GM21381 (cell line): ENCODE data around the gene SCYGR2.
"Not testable (repeated sequence)": the region's sequence is repeated elsewhere in the genome, so short reads cannot be mapped to it uniquely, and the experiment has no call there.

Experiments
- ATAC-seq: cut with Tn5 transposase; IDR thresholded peaks from one replicate; pipeline ENCODE4 v1.9.1; 2021; ENCODE audit warnings: mild to moderate bottlenecking, moderate library complexity; ENCODE audit not compliant: unreplicated experiment

SCYGR2 gene, protein sequence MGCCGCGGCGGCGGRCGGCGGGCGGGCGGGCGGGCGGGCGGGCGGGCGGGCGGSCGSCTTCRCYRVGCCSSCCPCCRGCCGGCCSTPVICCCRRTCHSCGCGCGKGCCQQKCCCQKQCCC

DNA sequence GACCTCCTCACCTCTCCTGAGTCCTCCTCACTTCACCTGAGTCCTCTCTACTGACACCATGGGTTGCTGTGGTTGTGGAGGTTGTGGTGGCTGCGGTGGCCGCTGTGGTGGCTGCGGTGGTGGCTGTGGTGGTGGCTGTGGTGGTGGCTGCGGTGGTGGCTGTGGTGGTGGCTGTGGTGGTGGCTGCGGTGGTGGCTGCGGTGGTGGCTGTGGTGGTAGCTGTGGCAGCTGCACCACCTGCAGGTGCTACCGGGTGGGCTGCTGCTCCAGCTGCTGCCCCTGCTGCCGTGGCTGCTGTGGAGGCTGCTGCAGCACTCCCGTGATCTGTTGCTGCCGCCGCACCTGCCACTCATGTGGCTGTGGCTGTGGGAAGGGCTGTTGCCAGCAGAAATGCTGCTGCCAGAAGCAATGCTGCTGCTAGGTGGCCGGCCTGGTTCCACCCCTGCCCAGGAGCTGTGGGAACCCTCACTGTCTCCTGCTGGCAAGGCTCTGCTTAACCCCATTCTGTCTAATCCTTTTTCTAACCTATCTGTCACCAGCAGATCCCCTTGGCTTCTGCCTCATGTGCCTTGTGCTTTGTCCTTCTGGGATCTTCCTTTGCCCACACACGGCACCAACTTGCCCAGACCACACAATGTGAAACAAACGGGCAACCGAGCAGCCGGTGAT, at the start of gene SCYGR2:
Gene SCYGR2 (plus strand): TSS at position 59 of the 669 bp plus-strand sequence. CDS start 0 bp downstream, at position 59.
- not testable (repeated sequence) for ATAC-seq

DNA sequence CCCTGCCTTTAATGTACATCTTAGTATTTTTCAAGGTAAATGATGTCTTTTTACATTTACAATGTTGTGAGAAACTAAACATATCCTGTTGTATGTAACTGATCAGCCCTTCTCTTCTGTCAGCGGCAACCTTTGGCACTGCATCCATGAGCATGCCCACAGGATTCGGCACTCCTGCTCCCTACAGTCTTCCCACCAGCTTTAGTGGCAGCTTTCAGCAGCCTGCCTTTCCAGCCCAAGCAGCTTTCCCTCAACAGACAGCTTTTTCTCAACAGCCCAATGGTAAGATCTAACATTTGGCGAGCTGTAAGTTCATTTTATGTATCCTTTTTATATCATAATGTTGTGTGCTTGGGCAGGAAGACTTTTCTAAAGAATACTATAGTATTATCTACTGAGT, 46.9 kb upstream of the SCYGR2 start:
- ATAC-seq = no peak

DNA sequence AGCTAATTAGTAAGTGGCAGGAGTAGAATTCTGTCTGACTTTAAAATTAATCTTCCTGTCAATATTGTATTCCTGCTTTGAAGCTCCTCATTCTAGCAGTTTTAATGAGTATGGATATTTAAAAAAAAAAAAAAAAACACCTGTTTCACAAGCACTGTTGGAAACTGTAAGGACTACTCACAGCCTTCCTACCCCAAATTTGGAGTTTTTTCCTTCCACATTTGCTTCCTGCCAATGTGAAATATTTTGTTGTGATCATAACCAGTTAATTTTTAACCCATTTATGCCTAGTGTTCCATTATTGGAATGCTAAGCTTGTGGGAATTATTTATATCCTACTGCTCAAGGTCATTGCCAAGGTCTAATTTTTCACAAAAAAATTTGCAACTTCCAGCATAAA, 36.1 kb upstream of the SCYGR2 start:
- ATAC-seq = no peak

DNA sequence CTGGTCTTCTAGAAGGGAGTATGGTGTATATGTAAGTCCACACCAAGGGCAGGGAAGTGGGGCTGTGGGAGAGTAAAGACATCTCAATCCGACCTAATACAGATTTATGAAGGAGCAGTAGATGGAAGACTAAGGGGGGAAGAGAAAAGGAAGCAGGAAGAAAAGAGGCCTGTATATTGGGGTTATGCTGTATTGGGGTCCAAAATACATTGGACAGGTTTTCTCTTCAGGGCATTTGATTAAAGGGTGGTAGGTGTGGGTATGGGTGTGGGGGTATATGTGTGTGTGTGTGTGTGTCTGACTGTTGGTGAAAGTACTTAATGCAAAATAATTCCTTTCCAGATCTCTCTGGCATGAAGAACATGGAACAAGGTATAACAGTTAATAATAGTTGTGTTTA, 33.6 kb upstream of the SCYGR2 start:
- ATAC-seq = no peak

DNA sequence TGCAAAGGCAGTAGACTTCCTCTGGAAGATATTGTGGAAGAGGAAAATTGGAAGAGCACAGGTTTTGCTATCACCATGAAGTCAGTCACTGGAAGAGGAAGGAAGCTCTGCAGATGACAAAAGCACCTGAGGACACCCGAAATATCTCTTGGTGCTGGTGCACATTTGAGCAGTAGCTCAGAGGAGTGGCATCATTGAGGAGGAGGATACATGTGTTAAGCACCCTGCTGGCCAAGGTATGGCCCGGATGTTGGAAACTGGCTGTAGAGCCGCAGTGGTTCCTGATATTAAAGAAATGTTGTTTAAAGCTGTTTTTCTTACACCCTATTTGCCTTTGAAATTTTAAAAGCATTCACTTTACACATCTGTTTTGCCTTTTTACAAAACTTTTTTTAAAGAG, 32.7 kb upstream of the SCYGR2 start:
- ATAC-seq = no peak

DNA sequence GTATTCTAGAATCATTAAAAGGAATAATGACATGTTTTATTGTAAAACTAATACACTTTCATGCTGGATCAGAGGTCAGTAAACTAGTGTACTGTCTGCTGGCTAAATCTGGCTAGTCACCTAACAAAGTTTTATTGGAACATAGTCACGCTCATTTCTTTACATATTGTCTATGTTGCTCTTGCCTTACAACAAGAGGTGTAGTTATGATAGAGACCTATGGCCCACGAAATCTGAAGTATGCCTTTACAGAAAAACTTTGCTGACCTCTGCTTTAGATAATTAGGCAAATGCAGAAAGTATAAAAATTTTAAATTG, 29.9 kb upstream of the SCYGR2 start:
- ATAC-seq = no peak

DNA sequence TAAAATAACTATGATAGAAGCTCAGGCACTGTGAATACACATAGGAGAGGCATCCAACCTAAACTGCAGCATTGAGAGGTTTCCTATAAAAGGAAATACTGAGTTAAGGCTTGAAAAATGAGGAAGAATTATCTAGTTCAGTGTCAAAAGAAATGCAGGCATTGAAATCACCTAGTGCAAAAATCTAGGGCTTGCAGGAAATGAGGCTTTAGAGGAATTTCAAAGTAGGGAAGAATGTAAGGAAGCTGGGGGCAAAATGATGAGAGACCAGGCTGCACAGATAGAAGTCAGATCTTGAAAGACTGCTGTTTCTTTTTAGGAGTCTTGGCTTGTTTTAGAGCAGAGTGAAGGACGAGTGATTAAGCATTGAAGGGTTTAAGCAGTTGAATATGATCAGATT, 28.1 kb upstream of the SCYGR2 start:
- no peak for ATAC-seq

DNA sequence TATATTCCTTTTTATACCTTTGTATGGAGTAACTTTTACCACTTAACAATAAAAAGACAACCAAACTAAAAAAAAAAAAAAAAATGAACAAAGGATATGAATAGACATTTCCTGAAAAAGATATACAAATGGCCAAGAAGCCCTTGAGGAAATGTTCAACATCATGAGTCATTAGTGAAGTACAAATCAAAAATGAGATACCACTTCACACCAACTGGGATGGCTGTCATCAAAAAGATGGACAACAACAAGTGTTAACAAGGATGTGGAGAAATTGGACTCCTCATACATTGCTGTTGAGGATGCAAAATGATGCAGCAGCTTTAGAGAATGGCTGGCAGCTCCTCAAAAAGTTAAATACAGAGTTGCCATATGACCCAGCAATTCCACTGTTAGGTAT, 22.6 kb upstream of the SCYGR2 start:
- ATAC-seq = no peak

DNA sequence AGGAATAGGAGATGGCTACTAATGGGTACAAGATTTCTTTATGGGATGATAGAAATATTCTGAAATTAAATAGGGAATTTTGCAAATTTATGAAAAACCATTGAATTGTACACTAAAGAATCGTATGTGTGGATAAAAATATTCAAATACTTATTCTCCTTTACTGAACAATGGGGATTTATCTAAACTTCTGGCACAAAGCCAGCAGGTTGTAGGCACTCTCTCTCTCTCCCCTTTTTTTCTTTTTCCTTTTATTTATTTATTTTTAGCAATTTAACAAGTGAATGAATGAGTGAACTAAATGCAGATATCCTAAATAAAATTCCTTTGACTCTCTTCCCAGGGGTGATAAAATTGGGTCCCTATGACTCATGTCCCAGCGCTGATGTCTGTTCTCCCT, 21.9 kb upstream of the SCYGR2 start:
- no peak for ATAC-seq

DNA sequence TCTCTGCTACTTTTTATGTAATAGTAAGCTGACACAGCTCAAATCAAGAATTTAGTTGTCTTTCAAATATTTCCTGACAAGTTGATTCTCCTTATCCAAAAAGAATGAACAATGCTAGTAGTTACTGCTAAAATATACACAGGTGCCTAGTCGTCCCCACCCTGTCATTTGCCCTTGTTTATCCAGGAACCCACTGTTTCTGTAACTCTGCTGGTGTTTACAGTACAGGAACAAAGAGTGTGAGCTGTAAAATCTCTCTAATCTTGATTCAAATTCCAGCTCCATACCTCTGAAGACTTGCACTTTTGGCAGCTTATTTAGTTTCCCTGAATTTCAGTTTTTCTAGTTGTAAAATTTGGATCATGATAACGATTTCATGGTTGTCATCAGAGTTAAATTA, 21.1 kb upstream of the SCYGR2 start:
- ATAC-seq = no peak

DNA sequence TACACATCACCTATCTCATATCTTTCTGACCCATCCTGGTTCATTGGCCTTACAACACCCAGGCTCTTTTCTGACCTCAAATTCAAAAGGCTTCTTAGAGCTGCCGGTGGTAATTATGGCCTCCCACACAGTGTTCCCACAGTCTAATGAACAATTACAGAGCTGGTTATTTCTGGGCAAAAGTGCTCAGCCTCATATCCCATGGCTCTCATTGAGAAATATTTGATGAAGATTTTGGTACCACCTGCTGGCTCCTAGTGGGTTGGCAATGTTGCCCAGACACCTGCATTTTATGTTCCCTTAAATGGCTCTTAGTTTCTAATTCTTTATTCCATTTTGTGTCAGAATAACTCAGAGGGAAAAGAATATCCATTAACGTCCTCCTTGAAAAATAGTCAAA, 20.1 kb upstream of the SCYGR2 start:
- no peak for ATAC-seq

DNA sequence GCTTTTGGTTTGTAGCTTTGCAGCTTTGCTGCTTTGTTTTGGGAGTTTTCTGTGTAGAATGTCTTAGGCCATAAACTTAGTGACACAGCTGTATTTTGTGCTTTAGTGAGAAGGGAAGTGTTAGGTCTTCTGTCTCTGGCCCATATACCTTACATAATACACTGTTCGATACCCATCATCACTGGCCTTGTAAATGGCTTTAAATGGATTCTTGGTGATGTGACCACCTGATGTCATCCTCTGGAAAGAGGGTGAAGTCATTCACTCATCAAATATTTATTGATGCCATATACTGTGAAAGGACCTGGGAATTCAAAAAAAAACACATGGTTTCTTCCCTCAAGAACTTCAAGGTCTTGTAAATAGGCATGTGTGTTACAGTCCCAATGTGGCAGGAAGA, 18.9 kb upstream of the SCYGR2 start:
- no peak for ATAC-seq

DNA sequence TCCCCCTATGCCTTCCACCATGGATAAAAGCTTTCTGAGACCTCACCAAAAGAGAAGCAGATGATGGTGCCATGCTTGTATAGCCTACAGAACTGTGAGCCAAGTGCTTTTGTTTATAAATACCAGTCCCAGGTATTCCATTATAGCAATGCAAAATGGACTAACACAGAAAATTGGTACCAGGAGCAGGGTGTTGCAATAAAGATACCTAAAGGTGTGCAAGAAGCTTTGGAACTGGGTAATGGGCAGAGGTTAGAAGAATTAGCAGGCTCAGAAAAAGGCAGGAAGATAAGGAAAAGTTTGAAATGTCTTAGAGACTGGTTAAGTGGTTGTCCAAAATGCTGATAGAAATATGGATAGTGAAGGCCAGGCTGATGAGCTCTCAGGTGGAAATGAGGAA, 16.3 kb upstream of the SCYGR2 start:
- no peak for ATAC-seq

DNA sequence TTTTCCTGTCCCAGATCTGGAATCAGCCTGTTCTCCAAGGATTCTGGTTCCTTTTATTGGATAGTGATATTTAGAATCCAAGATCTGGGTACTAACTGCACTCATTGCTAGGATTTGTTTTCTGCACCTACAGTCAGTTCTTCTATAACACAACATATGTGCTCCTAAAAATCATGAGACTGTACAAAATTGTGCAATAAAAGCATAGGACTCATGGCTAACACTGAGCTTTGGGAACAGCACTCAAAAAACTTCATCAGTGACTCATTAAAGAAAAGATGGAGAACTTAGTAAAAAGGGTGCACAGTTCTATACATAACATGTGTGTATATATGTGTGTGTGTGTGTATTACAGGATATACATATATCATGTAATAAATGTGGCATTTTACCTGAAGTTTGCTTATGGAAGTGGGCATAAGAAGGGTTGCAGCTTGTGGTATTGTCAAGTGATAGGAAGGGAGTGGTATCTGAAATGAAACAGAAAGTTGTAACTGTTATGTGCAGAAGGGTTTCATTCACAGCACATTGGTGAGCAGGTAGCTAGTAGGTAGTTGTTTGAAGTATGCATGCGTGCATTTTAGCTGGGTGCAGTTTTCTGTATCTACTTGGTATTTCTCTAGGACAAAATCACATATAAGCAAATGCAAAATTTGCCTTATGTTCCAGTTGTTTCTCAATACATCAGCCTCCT, 5.9 kb upstream of the SCYGR2 start:
- ATAC-seq = peak; percentile 88

DNA sequence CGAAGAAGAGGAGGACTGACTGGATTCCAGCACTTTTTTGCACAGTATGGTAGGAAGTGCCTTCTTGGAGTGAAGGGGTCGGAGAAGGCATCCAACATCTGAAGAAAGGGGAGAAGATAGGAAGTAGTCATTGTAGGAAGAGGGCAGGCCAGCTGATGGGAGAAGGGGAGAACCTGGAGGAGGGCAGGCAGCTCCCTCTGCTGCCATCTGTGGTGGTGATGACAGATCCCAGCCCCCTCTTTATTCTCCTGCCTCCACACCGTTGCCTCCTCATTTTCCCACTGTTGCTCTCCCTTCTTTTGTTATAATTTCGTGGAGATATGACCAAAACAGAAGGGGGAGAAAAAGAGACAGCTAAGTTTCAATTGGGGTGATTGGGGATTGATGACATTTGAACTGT, 2.9 kb upstream of the SCYGR2 start:
- no peak for ATAC-seq

DNA sequence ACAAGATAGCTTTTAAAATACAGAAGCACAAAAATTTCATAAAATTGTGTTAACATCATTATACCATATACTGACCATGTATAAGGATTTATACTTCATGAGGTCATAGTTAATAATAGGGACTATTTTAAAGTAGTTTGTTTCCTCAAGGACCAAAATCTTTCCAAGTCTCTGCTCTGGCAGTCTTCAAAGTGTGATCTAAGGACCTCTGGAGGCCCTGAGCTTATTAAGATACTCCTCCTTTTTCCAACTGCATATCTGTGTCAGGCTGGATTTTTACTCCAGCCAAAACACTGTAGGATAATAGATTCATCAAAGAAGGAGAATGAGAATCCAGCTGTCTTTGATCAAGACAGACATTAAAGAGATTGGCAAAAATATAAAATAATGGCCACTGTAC, 1.7 kb upstream of the SCYGR2 start:
- ATAC-seq = no peak

DNA sequence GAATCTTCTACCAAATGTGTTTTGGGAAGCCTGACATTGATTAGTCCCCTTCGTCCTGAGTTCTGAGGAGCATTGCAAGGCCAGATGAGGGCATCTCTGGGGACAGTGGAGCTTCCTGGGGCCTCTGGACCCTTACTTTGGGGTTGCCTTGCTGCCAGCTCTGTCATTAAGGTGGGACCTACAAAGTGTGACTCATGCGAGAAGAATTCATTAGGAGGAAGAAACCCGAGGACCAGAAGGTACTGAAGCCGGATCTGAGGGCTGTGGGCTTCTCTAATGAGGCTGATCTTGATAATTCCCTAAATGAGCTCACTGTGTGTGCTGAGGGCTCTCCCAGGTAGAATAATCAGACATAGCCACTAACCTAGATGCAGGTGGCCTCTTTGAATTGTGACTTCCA, 695 bp upstream of the SCYGR2 start:
- ATAC-seq = no peak

DNA sequence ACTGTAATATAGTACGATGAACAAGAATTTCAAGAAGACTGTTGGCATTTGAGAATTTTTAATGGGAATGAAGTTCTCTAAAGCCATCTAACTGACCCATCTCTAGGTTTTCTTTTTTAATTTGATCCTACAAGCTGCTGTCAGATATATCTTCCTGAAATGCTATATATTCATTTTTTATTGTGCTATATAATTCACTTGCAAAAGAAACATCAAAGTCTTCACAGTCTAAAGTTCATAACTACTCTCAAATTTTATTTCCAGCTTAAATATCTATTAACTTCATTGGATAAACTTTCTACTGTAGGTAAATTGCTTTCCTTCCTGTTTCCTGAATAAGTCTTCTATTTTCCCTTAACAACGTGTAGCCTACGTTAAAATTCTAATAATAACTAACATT, 3.7 kb downstream of the SCYGR2 start:
- no peak for ATAC-seq

DNA sequence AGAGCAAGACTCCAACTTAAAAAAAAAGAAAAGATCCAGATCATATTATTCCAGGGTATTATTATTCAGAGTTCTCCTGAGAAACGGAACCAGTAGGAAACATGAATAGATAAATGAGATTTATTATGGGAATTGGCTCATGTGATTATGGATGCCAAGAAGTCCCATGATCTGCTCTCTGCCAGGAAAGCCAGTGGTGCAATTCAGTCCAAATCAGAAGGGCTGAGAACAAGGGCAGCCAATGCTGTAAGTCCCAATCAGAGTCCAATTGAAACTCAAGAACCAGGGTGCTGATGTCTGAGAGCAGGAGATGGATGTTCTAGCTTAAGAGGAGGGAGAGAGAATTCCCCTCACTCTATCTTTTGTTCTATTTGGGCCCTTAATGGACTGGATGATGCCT, 7.8 kb downstream of the SCYGR2 start:
- ATAC-seq = no peak

DNA sequence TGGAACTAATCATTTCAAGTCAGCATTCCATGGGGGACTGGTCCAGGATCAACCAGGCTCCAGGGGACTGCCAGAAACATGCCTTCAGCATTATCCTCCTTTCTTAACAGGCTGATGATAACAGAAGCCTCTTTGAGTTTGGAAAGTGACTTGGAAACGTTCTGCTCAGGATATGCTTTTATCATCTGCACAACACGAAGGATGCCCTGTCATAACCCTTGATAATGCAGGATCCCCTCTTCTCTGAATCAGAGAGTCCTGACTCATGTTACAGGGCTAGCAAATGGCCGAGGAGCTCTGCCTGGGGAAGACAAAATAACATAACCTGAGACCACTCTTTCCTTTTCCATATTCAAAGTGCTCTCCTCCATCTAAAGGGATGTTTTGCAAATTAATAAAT, 9.2 kb downstream of the SCYGR2 start:
- no peak for ATAC-seq

DNA sequence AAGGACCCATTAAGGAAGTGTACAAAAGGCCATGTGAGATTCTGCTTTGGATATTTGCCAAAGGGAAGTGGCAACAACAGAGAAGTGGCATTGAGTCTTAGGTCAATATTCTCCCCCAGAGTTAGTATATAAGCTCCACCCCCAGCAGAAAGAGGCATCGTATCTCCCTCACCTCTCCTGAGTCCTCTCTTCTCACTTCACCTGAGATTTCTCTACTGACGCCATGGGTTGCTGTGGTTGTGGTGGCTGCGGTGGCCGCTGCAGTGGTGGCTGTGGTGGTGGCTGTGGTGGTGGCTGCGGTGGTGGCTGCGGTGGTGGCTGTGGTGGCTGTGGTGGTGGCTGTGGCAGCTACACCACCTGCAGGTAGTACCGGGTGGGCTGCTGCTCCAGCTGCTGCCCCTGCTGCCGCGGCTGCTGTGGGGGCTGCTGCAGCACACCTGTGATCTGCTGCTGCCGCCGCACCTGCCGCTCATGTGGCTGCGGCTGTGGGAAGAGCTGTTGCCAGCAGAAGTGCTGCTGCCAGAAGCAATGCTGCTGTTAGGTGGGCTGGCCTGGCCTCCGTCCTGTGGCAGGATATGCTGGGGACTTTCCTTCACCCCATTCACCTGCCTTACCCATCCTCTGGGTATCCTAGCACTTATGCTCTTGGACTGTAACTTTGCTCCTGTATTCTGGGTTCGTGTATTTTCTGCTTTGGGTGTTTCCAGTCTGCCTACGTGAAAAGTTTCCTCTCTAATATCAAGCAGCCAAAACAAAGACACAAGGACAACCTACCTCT, 10.1 kb downstream of the SCYGR2 start:
- peak; percentile 58 for ATAC-seq

DNA sequence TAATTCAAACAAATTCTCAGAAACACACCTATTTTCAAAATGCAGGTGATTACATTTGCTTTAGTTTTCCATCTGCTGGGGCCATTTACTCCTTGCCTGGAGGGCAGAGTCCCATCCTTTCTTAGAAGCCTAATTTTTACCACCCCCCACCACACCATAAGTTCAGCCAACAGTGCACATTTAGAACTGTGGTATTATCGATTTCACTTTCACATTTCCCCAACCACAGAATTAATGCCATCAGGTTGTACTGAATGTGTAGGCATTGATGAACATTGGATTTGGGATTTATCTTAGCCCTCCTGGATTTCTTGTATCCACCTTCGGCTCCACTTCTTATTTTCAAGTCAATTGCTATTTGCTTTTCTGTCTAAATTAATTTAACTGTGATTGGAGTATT, 11.4 kb downstream of the SCYGR2 start:
- ATAC-seq = no peak
